GM12878 (cell line): ENCODE data around the gene MCHR1. TPM values are rescaled to one million over a fixed set of nuclear protein-coding genes. Genes with fewer than 3 reads are reported as not detected.
A peak's percentile ranks its signal among the peaks of the same experiment; 100 is the strongest.

Experiments
- BCL11A ChIP-seq: IDR thresholded peaks from 2 replicates; pipeline ENCODE4 v1.6.1; 2011; ENCODE audit warnings: low read depth, low read length
- CBFB ChIP-seq: IDR thresholded peaks from 2 replicates; pipeline ENCODE4 v1.6.1; 2016; ENCODE audit warnings: antibody characterized with exemption, low read depth
- CHD1 ChIP-seq: IDR thresholded peaks from 2 replicates; pipeline ENCODE4 v1.6.1; 2012; ENCODE audit warnings: low read depth, low read length, improper control_type of control experiment
- CUX1 ChIP-seq: IDR thresholded peaks from 2 replicates; pipeline ENCODE4 v1.6.1; 2012; ENCODE audit warnings: improper control_type of control experiment, low read depth, low read length; ENCODE audit not compliant: insufficient replicate concordance
- FOXM1 ChIP-seq: IDR thresholded peaks from 2 replicates; pipeline ENCODE4 v1.6.1; 2012; ENCODE audit warnings: low read depth, mild to moderate bottlenecking, inconsistent platforms, low read length, moderate library complexity
- JUND ChIP-seq: IDR thresholded peaks from 2 replicates; pipeline ENCODE4 v1.6.1; 2012; ENCODE audit warnings: low read depth, mild to moderate bottlenecking, low read length, improper control_type of control experiment, moderate library complexity
- KAT2A ChIP-seq: conservative IDR thresholded peaks from 2 replicates; pipeline ENCODE4 v1.6.1; 2011; ENCODE audit warnings: low read depth, low read length; ENCODE audit not compliant: control insufficient read depth
- MAX ChIP-seq: IDR thresholded peaks from 2 replicates; pipeline ENCODE4 v1.6.1; 2012; ENCODE audit warnings: low read depth, low read length, improper control_type of control experiment
- MEF2A ChIP-seq: IDR thresholded peaks from 2 replicates; pipeline ENCODE4 v1.6.1; 2011; ENCODE audit warnings: low read depth, mild to moderate bottlenecking, low read length, moderate library complexity; ENCODE audit not compliant: insufficient read depth
- NFXL1 ChIP-seq: fragments of 450-650 bp; IDR thresholded peaks from 2 replicates; pipeline ENCODE4 v1.6.1; 2017; ENCODE audit warnings: antibody characterized with exemption, mild to moderate bottlenecking, borderline replicate concordance
- PML ChIP-seq: IDR thresholded peaks from 2 replicates; pipeline ENCODE4 v1.6.1; 2012; ENCODE audit warnings: low read length, inconsistent platforms
- RUNX3 ChIP-seq: IDR thresholded peaks from 2 replicates; pipeline ENCODE4 v1.6.1; 2012; ENCODE audit warnings: low read length, inconsistent platforms
- SMAD5 ChIP-seq: IDR thresholded peaks from 2 replicates; pipeline ENCODE4 v1.6.1; 2016; ENCODE audit warnings: antibody characterized with exemption, low read depth
- SMARCA5 ChIP-seq: fragments of 450-650 bp; IDR thresholded peaks from 2 replicates; pipeline ENCODE4 v1.6.1; 2017; ENCODE audit warnings: mild to moderate bottlenecking
- SP1 ChIP-seq: IDR thresholded peaks from one replicate; pipeline ENCODE4 v1.6.1; 2011; ENCODE audit warnings: low read depth, low read length
- SREBF1 ChIP-seq: IDR thresholded peaks from 2 replicates; pipeline ENCODE4 v1.6.1; 2012; ENCODE audit warnings: mild to moderate bottlenecking, low read length
- ZNF207 ChIP-seq: fragments of 450-650 bp; IDR thresholded peaks from 2 replicates; pipeline ENCODE4 v1.6.1; 2014; ENCODE audit warnings: antibody characterized with exemption, mild to moderate bottlenecking, borderline replicate concordance
- polyA plus RNA-seq, 11 experiments: library from polyadenylated mRNA; depleted of rRNA in 4 of 11; unstranded in 6 of 11; stranded (reverse) in 5 of 11; fragments of >200 nt; fragmentation: Nextera tagmentation in 4 of 11; fragmentation: Illumina TruSeq in 1 of 11; extraction: Ambion mirVana in 4 of 11; extraction: Trizol in 1 of 11; gene quantifications; 1 replicate in 1 of 11; 2 replicates in 10 of 11; pipeline versions ENCODE4 v1.2.1 to v1.2.3, GENCODE V29; 2011 to 2016; ENCODE audit warnings: inconsistent platforms in 2 of 11, missing spikeins in 2 of 11, low read depth in 1 of 11
- total RNA-seq, 4 experiments: library from RNA; depleted of rRNA in 3 of 4; stranded (reverse); fragments of >200 nt in 3 of 4; fragmentation: Illumina TruSeq in 1 of 4; extraction: Trizol in 1 of 4; gene quantifications; 2 replicates each; pipeline versions ENCODE4 v1.2.1 to v1.2.3, GENCODE V29; 2013 to 2021
- TF ChIP-seq, protein P1 (sequence below): fragments of 450-650 bp; IDR thresholded peaks from 2 replicates; pipeline ENCODE4 v1.6.1; 2016; ENCODE audit warnings: mild to moderate bottlenecking
- TF ChIP-seq, protein P2 (sequence below): IDR thresholded peaks from 2 replicates; pipeline ENCODE4 v1.6.1; 2011; ENCODE audit warnings: low read depth, mild to moderate bottlenecking, low read length, moderate library complexity, borderline replicate concordance; ENCODE audit errors: extremely low read depth
- TF ChIP-seq, protein P3 (sequence below): fragments of 150-350 bp; IDR thresholded peaks from 2 replicates; pipeline ENCODE4 v1.6.1; 2014; ENCODE audit warnings: mild to moderate bottlenecking, low read depth, low read length
- TF ChIP-seq, protein P4 (sequence below): IDR thresholded peaks from 2 replicates; pipeline ENCODE4 v1.6.1; 2011; ENCODE audit warnings: low read depth, low read length, improper control_type of control experiment, borderline replicate concordance

The MCHR1 gene
- total and polyA plus RNA-seq, 10 of the 15 experiments (the other 5 are each of a cell fraction or from before 2014, with no cell fraction given), result not detected

DNA sequence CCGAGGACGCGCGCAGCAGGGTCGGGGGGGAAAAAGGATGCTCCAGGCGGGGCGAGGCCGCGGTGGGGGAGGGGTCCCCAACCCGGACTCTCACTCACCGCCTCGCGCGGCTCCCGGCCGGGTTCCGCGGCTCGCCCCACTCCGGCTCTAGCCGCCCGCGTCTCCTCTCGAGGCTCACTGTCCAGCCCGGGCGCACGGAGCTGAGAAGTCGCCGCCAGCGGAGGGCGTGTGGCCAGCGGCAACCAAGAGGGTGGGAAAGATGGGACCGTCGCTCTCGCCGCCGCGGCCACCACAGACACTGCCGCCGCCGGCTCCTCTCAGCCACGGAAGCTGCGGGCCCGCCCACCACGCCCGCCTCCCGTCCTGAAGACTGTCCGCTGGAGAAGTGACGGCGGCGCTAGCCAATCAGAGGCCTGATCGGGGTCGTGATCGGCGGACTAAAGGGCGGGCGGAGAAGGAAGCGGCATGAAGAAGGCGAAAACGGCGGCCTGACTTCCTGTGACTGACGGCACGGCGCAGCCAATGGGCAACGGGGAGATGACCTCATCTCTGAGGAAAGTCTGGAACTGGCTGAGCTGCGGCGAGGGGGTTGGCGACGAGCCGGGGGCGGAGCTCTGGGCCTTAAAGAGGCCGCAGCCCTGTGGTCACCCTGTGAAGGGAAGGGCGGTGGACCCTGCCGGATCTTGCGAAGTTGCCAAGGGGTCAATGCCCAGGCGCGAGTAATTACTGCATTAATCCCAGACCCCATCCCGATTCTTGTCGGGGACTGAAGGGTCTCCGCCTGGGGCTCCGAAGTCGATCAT lies 42.7 kb upstream of the MCHR1 start, which contains the start of gene MRTFA (continued):
- no peak for TF ChIP-seq CUX1
- TF ChIP-seq JUND, result peak; percentile 69
- TF ChIP-seq MEF2A, result no peak
- TF ChIP-seq RUNX3, result peak; percentile 80
- no peak for TF ChIP-seq KAT2A
- TF ChIP-seq, protein P1, sequence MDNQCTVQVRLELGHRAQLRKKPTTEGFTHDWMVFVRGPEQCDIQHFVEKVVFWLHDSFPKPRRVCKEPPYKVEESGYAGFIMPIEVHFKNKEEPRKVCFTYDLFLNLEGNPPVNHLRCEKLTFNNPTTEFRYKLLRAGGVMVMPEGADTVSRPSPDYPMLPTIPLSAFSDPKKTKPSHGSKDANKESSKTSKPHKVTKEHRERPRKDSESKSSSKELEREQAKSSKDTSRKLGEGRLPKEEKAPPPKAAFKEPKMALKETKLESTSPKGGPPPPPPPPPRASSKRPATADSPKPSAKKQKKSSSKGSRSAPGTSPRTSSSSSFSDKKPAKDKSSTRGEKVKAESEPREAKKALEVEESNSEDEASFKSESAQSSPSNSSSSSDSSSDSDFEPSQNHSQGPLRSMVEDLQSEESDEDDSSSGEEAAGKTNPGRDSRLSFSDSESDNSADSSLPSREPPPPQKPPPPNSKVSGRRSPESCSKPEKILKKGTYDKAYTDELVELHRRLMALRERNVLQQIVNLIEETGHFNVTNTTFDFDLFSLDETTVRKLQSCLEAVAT, result peak; percentile 45; the same call in 1 of the 2 replicates
- TF ChIP-seq MAX, result peak; percentile 15; the same call in 1 of the 2 replicates
- TF ChIP-seq BCL11A, result no peak
- no peak; the same call in 1 of the 2 replicates for TF ChIP-seq PML
- no peak for TF ChIP-seq FOXM1
- TF ChIP-seq, protein P2, sequence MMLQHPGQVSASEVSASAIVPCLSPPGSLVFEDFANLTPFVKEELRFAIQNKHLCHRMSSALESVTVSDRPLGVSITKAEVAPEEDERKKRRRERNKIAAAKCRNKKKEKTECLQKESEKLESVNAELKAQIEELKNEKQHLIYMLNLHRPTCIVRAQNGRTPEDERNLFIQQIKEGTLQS, result no peak
- TF ChIP-seq ZNF207, result 0 out of 2 replicates have a peak, but pooled peaks have one; percentile 30
- TF ChIP-seq SMAD5, result no peak
- TF ChIP-seq, protein P3, sequence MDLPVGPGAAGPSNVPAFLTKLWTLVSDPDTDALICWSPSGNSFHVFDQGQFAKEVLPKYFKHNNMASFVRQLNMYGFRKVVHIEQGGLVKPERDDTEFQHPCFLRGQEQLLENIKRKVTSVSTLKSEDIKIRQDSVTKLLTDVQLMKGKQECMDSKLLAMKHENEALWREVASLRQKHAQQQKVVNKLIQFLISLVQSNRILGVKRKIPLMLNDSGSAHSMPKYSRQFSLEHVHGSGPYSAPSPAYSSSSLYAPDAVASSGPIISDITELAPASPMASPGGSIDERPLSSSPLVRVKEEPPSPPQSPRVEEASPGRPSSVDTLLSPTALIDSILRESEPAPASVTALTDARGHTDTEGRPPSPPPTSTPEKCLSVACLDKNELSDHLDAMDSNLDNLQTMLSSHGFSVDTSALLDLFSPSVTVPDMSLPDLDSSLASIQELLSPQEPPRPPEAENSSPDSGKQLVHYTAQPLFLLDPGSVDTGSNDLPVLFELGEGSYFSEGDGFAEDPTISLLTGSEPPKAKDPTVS, result no peak
- TF ChIP-seq SREBF1, result no peak
- TF ChIP-seq CBFB, result peak; percentile 68; the same call in 1 of the 2 replicates
- no peak for TF ChIP-seq NFXL1
- no peak for TF ChIP-seq CHD1
- TF ChIP-seq, protein P4, sequence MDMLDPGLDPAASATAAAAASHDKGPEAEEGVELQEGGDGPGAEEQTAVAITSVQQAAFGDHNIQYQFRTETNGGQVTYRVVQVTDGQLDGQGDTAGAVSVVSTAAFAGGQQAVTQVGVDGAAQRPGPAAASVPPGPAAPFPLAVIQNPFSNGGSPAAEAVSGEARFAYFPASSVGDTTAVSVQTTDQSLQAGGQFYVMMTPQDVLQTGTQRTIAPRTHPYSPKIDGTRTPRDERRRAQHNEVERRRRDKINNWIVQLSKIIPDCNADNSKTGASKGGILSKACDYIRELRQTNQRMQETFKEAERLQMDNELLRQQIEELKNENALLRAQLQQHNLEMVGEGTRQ, result no peak
- TF ChIP-seq SP1, result peak; percentile 94
- peak; percentile 52; the same call in 1 of the 2 replicates for TF ChIP-seq SMARCA5
